Stimulated activated CD8-positive, alpha-beta memory T cell treated with anti-CD3 and anti-CD28 coated beads, Interleukin-2, amount 100 ng/mL, for 1 hour (primary cell): ENCODE measurements around the gene FSTL4.
"Not testable (repeated sequence)": the region's sequence is repeated elsewhere in the genome, so short reads cannot be mapped to it uniquely, and the experiment has no call there.

ENCODE experiments used
- DNase-seq, 2 donors: peaks; one replicate each; pipeline ENCODE4 v3.0.0-alpha.2; 2020; ENCODE audit warnings: low read depth in 2 of 2

FSTL4 gene

DNA sequence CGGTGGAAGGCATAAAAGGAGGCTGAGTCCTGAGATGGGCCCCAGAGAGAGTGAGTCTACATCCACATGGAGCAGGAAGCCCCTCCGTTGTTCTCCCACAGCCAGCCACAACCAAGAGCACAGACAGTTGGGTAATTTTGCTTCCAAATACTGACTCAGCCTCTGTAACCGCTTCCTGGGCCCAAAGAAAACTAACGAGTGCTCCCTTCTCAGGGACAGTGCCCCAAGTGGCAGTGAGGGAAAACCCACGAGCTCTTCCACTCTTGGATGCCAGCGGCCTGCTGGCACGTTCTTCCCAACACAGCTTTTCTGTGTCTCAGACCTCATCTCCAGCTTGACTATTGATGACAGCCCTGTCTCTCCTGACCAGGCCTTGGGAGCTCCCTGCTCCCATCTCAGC lies 207.6 kb downstream of the FSTL4 start:
- DNase-seq, result no peak

DNA sequence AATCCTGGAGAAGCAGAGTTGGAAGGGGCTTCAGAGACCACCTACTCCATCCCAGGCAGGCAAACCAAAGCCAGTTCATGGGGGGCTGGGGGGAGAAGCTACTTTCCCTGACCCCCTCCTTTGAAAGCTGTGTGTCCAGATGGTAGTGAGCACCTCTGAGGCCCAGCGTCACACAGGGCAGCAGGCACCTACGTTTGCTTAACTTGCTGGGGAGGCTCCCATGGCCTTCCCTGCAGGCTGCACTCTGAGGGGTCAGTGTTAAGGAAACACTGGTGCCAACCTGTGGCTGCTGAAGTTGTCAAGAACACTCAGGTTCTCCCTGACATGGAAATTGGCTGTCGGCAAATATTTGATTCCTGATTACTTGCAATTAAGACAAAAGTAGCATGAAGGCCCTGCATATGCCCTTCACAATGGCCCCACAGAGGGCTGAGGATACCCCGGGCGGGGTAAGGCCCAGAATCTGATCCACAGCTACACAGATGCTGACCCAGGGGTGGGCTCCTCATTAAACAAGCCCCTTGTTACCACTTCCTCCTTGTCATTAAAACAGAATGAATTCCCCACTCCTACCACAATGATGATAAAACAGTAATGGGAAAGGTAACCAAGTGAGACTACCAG lies 208.5 kb downstream of the FSTL4 start:
- no peak for DNase-seq

DNA sequence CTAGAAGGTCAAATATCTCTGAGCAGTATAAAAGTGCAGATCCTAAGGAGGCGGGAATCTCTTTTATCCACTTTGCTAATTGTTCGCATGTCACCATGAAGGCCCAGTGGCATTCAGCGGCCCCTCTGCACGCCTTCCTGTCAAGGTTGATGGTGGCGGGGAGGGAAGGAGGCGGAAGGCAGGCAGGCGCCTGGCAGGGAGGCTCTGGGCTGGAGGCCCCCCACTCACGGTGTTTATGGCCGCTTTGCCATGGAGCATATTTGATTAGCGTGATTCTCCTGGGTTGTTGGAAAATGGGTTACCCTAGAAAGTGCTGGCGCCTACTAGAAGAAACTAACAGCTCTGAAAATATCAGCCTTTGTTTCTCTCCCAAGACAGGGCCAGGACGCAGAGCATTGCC lies 209.6 kb downstream of the FSTL4 start:
- DNase-seq, result no peak

DNA sequence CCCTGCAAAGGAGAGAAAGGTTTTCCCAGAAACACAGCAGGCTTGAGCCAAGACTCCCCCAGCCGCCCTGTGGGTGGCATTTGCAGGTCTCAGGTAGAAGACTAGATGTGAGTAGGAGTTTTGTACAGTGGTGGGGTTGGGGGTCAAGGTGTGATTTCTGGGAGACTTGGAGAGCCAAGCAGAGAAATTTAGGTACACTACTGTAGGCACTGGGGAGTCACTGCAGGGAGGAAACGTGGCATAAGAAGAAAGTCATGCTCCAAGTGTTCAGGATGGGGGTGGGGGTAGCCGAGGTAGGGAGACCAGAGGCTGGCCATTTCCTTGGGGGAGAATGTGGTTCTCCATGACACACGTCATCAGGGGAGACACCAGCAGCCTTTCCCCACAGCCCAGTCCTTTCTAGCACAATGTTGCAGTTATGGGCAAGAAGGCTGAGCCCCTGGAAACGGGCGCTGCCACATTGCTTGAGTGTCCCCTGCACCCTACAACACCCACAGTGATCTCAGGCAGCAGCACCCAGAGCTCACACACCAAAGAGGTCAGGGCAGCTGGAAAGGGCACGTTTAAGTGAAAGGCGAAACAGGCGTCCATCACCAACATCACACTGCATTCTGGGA lies 210.5 kb downstream of the FSTL4 start:
- DNase-seq, result no peak

DNA sequence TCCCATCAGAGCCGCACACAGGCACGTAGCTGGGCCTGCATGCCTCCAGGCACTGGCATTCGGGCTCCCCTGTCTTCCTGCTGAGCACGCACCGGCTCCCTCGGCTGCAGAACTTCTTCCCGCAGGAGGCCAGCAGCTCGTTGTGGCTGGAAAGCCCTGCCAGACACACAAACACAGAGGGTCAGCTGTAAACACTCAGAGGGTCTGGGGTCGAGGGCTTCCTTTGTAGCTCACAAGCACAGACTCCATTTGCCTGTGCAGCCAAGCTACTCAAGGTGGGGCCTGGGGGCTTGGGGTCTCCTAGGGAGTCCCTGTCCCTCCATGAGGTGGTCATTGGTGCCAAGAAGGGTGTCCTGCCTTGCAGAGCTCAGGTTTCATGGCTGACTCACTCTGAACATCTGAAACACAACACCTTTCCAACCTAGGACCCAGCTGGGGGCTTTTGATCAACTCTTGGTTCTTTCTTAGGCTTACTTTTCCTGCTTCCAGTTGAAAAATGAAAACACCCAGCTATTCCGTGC lies 211.4 kb downstream of the FSTL4 start:
- DNase-seq, result no peak

DNA sequence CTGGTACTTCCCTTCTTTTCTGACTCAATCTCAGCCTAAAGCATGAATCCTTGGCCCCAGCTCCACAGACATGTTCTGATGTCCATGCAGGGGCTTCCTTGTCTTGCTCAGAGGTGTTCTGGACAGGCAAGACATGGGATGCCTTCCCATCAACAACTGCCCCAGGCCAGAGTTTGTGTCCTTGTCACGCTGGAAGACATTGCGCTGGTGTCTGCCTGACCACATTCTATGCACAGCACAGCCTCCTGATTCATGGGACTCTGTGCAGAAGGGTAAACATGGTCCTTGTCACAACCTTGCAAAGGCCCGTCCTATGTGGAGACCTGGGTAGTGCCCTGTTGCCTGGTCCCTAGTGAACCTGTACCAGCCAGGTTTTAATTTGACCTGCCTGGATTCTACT lies 212.2 kb downstream of the FSTL4 start:
- DNase-seq, result no peak

DNA sequence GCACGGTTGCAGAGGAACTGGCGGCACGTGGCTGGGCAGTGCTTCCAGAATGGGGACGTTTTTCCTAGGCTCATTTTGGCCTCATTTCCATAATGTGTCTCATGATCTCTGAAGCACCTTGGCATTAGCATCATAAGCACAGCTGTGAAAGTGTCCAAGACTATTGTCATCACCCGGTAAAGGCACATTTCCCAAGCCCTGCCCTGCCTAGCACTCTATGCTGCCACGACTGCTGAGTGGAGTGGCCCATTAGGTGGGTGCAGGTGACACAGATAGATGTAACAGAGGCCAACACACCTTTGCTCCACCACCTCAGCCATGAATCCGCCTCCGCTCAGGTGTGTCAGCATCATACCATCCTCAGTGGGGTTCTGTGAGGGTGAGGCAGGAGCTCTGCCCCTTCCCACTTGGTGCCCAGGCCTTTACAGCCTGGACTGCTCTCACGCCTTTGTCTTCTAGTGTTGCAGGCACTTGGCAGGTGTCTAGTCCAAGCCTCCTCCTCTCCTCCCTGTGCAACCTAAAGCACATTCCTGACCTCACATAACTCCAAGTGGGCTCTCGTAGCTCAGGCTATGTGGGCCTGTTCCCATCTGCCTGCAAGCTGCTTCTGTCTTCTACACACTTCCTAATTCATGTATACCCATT lies 213.0 kb downstream of the FSTL4 start:
- no peak for DNase-seq

DNA sequence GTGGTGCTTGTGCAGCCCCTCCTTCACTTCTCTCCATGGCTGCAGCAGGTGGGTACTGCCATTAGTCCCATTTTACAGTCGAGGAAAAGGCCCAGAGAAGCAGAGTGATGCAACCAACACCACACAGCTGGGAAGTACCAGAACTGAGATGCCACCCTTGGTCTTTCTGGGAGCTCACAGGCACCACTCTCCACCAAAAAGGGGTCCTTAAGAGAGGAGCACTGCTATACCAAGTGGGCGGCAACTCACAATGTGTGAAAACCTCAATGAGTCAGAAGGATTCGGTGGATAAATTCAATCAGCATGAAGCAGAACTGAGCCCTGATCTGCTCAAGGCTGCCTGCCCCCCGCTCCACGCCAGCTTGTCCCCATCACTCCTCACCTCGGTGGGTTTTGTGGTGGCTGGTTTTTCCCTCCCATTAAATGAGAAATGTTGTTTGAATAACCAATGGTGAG lies 213.7 kb downstream of the FSTL4 start:
- DNase-seq, result no peak

DNA sequence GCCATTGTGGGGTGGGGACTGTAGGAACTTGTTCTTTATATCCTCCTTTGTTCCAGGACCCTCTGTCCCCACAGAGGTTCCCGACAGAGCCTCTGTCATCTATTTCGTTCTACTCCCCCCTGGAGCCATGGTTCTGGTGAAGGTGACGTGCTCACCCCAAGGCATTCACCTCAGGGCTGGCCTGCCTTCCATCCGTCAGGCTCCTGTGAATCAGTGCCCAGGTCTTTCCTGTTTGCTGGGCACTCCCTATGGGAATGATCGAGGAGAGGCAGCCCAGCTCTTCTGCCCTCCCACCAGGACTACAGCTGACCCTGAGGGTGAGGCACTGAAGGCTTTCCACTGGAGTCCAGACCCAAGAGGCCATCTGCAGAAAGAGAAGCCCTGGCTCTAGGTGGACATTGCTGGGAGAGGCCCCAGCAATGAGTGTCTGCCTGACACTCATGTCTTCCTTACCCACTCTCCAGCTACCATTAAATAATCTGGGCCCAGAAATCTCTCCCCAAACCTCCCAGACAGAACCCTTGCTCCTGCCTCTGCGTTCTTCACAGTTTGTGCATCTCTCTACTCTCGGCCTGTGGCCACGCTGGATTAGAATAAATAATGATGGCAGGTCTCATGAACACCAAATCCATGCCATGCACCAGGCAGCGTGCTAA lies 214.2 kb downstream of the FSTL4 start:
- no peak for DNase-seq

DNA sequence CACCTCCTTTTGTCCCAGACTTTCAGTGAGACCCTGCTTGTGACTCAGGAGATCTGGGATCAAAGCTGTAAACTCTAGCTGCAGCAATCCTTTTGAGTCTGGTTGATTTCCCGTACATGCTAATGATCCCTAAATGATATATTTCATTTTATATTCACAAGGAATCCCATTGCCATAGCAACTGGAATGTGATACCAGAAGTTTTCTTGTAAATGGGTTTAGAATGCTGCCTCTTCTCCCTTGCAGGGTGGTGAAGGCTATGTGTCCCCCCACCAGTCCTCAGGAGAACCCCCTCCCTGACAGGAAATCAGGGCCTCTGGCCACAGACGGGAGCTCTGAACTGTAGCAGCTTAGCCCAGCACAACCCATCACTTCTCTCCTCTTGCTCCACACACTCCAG lies 215.0 kb downstream of the FSTL4 start:
- DNase-seq, result no peak

DNA sequence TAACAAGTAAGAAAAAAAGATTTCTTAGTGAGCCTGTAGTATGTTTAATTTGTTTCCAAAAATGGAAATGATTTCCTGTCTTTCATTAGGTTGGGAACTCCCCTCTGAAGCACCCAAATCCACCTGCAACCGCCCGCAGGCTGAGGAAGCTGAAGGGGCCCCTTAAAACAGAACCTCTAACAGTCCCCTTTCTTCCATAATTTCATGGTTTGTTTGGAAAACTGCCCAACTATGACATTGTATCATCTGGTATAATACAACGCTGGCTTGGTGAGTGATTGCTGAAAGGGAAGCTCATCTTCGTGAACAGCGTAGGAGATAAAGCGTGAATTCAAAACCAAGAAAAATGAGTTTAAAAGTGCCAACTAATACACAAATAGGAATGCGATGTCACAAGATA lies 215.5 kb downstream of the FSTL4 start:
- DNase-seq, result no peak

DNA sequence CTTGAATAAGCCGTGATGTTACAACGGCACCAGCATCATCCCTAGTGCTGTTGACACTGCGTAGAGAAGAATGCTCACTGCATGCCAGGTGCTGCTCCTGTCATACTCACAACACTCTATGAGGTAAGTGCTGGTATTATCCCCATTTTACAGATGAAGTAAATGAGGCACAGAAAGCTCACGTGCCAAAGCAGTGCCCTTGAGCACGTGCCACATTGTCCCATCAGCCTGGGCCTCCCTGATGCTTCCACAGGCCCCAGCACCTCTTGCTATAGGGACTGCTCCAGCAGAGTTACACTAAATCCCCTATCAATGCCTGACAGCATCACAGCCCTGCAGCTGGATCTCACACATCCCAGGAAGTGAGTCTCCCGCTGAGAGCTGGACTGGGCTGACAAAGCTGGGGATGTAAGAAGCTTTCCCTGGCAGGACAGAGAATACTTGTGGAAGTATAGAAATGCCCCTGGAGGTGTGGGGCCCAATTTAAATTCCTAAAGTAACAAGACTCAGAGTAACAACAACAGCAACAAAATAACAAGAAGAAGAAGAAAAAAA lies 216.1 kb downstream of the FSTL4 start:
- no peak for DNase-seq

DNA sequence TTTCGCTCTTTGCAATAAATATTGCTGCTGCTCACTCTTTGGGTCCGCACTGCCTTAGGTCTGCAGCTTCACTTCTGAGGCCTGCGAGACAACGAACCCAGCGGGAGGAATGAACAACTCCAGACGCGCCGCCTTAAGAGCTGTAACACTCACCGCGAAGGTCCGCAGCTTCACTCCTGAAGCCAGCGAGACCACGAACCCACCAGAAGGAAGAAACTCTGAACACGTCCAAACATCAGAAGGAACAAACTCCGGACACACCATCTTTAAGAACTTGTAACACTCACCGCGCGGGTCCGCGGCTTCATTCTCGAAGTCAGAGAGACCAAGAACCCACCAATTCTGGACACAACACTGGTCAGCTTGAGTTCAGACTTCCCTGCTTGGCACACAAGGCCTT lies 217.1 kb downstream of the FSTL4 start:
- not testable (repeated sequence) for DNase-seq

DNA sequence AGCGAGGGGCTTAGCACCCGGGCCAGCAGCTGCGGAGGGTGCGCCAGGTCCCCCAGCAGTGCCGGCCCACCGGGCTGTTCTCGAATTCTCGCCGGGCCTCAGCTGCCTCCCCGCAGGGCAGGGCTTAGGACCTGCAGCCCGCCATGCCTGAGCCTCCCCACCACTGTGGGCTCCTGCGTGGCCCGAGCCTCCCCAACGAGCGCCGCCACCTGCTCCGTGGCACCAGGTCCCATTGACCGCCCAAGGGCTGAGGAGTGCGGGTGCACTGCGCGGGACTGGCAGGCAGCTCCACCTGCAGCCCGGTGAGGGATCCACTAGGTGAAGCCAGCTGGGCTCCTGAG lies 217.9 kb downstream of the FSTL4 start:
- not testable (repeated sequence) for DNase-seq

DNA sequence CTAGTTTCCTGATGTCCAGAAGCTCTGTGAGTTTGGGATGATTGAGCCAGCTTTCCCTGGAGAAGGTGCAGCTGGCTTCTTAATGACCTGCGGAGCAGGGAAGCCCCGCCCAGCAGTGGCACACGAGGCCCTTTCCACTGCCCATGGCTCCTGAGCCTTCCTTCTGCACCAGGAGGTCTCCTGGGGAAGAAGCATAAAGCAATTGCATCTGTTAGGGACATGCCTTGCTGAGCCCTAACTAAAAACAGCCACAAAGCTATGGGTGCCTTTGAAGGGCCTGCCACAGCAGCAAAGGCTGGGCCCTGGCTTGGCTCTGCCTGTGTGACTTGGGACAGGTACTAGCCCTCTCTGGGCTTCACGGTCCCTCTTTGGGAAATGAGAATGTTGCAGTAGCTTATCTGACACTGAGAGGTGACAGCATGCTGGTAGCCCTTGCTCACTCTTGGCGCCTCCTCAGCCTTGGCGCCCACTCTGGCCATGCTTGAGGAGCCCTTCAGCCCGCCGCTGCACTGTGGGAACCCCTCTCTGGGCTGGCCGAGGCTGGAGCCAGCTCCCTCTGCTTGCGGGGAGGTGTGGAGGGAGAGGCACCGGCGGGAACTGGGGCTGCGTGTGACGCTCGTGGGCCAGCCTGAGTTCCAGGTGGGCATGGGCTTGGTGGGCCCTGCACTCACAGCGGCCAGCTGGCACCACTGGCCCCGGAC lies 218.4 kb downstream of the FSTL4 start:
- DNase-seq, result no peak

DNA sequence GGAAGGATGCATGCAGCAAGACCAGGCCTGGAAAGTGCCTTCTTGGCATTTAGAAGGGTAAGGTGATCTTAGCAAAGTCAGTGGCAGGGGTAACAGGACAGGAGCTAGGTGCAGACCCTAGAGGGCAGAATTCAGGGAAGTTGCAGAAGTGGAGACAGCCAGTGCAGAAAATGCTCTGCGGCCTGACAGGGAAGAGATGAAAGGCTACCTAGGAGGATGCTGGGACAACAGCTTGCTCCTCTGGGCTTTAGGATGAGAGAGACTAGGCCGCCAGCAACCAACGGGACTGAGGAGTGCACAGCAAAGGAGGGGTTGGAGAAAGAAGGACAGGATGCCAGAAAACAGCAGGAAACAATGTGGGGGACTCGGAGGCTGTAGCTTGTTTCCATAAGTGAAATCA lies 219.9 kb downstream of the FSTL4 start:
- no peak for DNase-seq

DNA sequence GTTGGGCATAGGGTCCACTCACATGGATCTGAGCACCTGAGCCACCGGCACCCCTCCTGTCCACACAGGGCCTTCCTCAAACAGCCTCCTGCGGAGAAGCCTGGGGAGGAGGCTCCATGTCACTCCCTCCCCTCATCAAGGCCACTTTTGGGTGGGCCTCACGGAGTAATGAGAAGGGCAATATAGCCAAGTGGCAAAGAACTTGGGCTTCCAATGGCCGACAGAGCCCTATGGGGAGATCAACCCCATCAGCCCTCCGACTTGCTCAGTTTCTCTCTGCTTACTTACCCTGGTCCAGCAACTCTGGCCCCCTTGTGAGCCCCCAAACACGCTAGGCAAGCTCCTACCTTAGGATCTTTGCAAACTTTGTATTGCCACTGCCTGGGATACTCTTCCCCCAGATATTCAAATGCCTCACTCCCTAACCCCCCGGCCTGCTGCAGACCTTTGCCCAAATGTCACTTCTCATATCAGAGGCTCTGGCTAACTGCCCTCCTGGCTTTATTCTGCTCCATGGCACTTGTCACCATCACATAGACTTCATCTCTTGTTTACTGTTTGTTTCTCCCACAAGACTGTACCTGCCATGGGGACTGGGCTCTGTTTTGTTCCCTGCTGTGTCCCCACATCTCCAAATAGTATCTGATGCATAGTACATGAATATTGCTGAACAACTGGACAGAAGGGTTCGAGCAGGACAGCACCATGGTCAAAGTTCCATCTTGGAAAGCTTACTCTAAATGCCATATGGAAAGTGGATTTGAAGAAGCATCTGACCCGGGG lies 220.8 kb downstream of the FSTL4 start:
- no peak for DNase-seq

DNA sequence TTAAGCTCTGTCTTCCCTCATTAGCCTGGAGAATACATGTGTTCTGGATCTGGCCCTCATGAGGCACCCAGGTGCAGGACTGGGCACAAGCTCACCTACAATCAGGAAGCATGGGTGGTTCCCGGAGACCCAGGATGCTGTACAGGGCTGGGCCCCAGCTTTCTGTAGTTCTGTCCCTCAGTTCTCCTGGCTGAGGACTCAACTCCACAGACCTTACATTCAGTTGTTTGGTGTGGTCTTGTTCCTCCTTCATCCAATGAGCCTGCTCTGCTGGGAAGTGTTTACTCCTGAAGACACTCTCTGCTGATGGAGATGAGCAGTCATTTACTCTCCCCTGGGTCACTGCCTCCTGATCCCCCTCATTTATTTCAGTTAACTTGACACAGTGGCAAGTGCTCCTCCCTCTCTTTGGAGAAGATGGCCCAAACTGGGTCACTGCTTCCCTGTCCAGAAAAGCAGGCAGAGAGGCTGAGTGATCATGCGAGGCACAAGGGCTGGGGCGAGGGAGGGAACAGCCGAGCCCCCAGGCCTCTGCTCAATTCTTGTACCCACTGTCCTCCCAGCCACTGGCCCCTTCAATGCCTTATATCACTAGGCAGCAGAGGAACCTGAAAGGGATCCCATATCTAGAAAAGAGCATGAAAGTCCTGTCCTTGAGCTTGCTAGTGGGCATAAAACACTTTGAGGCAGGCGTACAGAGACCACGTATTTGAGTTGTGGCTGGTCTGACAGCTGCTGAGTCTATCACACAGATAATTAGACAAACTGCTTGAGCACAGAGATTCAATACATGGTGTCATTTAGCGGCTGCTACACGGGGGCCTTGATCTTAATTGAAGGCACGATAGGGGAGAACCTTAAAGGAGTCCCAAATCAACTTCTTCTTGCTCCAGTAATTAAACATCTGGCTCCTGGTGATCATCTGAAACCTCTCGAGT lies 221.7 kb downstream of the FSTL4 start:
- no peak for DNase-seq

DNA sequence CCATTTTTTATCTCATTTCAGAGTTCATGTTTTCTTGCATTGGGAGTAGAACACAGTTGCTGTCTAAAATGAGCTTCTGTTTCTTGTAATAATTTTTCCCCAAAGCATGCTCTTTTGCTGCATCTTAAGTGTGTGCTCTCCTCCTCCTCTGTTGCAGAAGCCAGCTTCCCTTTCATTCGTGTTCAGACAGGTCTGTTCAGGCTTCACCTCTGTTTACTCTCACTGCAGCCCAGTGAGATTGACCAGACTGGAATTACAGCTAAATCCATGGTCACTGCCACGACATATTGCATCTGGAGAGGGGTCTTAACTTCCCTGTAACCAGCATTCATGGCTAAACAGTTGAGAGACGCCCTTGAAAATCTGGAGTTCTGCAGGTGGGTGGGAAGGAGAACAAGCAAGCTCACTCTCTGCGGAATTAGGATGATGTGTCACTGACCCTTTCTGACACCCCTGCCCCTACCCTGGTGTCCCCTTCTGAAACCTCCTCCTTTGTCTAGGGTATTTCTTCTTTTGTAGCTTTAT lies 223.2 kb downstream of the FSTL4 start:
- no peak for DNase-seq

DNA sequence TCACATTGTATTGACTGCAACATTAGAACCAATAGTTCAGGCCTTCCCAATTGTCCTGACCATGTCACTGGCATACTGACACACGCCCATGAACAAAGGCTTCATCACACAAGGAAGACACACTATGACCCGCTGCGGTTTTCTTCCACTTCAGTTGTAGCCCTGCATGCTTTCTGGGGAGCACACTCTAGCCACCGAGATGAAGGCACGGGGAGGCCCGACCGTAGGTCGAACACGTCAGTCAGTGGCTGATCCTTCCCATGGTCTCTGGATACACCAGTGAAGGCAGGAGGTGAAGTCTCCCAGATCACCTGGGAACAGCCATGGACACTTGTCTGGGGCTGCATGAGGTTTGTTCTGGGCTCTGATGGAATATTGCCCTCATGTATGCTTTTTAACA lies 224.7 kb downstream of the FSTL4 start:
- DNase-seq, result no peak
